ENCODE results near the gene PSME1. TPM values are rescaled to one million over a fixed set of nuclear protein-coding genes. Genes with fewer than 3 reads are reported as not detected.

Gene PSME1
- polyA plus RNA-seq, 1 donor from 2014 or later, result 55.8 TPM

DNA sequence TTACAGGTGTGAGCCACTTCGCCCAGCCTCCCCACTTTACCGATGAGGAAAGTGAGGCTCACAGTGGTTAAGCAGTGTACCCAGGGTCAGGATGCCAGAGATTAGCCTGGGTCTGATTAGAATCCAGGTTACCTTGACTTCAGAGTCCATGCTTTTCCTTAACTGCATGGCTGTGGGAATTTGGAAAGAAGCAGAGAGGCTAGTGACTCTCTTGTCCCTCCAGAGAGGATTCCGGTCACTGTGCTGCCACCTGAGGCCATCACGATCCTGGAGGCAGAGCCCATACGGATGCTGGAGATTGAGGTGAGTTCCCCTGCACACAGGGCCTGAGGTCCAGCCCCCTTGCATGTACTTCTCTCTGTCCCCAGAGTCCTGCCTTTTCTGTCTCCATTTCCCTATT is 40.6 kb downstream of the PSME1 start:
- H3K9me3 ChIP-seq (ENCODE audit: low read length), result no peaks in the 10 kb centered on the region
- no peaks in the 10 kb centered on the region for H3K27me3 ChIP-seq (ENCODE audit: insufficient read depth, low read depth, low read length)
- no peaks in the 10 kb centered on the region for H3K36me3 ChIP-seq (ENCODE audit: insufficient read depth, low read length)
- H3K9me2 ChIP-seq (ENCODE audit: insufficient read depth, low read length), result no peaks in the 10 kb centered on the region
- H3K4me3 ChIP-seq (ENCODE audit: low read length), result no peak overlapping the region
- H3K27ac ChIP-seq (ENCODE audit: low read length), result no peak overlapping the region
- no peaks in the 10 kb centered on the region for H3K79me2 ChIP-seq (replicated peaks; ENCODE audit: insufficient read depth, low read length)
- TF ChIP-seq, protein P1, sequence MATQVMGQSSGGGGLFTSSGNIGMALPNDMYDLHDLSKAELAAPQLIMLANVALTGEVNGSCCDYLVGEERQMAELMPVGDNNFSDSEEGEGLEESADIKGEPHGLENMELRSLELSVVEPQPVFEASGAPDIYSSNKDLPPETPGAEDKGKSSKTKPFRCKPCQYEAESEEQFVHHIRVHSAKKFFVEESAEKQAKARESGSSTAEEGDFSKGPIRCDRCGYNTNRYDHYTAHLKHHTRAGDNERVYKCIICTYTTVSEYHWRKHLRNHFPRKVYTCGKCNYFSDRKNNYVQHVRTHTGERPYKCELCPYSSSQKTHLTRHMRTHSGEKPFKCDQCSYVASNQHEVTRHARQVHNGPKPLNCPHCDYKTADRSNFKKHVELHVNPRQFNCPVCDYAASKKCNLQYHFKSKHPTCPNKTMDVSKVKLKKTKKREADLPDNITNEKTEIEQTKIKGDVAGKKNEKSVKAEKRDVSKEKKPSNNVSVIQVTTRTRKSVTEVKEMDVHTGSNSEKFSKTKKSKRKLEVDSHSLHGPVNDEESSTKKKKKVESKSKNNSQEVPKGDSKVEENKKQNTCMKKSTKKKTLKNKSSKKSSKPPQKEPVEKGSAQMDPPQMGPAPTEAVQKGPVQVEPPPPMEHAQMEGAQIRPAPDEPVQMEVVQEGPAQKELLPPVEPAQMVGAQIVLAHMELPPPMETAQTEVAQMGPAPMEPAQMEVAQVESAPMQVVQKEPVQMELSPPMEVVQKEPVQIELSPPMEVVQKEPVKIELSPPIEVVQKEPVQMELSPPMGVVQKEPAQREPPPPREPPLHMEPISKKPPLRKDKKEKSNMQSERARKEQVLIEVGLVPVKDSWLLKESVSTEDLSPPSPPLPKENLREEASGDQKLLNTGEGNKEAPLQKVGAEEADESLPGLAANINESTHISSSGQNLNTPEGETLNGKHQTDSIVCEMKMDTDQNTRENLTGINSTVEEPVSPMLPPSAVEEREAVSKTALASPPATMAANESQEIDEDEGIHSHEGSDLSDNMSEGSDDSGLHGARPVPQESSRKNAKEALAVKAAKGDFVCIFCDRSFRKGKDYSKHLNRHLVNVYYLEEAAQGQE (IDR thresholded peaks at IDR 0.05; ENCODE audit: borderline replicate concordance), result no peak
- TF ChIP-seq EZH2 (IDR thresholded peaks at IDR 0.05; ENCODE audit: borderline replicate concordance, insufficient read depth, low read length, poor library complexity, severe bottlenecking) (no peak), SMC3 (conservative IDR thresholded peaks at IDR 0.05; ENCODE audit: poor library complexity) (no peak), RAD21 (conservative IDR thresholded peaks at IDR 0.05) (no peak), TAF1 (IDR thresholded peaks at IDR 0.05; ENCODE audit: low read depth) (no peak), POLR2AphosphoS5 (IDR thresholded peaks at IDR 0.05) (no peak), MXI1 (conservative IDR thresholded peaks at IDR 0.05; ENCODE audit: poor library complexity, severe bottlenecking) (no peak), EP300 (conservative IDR thresholded peaks at IDR 0.05; ENCODE audit: poor library complexity, severe bottlenecking) (no peak)
- TF ChIP-seq, protein P2, sequence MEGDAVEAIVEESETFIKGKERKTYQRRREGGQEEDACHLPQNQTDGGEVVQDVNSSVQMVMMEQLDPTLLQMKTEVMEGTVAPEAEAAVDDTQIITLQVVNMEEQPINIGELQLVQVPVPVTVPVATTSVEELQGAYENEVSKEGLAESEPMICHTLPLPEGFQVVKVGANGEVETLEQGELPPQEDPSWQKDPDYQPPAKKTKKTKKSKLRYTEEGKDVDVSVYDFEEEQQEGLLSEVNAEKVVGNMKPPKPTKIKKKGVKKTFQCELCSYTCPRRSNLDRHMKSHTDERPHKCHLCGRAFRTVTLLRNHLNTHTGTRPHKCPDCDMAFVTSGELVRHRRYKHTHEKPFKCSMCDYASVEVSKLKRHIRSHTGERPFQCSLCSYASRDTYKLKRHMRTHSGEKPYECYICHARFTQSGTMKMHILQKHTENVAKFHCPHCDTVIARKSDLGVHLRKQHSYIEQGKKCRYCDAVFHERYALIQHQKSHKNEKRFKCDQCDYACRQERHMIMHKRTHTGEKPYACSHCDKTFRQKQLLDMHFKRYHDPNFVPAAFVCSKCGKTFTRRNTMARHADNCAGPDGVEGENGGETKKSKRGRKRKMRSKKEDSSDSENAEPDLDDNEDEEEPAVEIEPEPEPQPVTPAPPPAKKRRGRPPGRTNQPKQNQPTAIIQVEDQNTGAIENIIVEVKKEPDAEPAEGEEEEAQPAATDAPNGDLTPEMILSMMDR (IDR thresholded peaks at IDR 0.05; ENCODE audit: poor library complexity, severe bottlenecking), result no peak
- H3F3A ChIP-seq (ENCODE audit: insufficient read depth, low read length, poor library complexity, severe bottlenecking), result no peaks in the 10 kb centered on the region
- H3K4me2 ChIP-seq (ENCODE audit: low read length), result no peak overlapping the region
- H3K9ac ChIP-seq (ENCODE audit: low read length), result no peak overlapping the region
- no peak overlapping the region for H2AFZ ChIP-seq (ENCODE audit: low read depth, low read length)
- no peaks in the 10 kb centered on the region for H4K20me1 ChIP-seq (ENCODE audit: insufficient read depth)

DNA sequence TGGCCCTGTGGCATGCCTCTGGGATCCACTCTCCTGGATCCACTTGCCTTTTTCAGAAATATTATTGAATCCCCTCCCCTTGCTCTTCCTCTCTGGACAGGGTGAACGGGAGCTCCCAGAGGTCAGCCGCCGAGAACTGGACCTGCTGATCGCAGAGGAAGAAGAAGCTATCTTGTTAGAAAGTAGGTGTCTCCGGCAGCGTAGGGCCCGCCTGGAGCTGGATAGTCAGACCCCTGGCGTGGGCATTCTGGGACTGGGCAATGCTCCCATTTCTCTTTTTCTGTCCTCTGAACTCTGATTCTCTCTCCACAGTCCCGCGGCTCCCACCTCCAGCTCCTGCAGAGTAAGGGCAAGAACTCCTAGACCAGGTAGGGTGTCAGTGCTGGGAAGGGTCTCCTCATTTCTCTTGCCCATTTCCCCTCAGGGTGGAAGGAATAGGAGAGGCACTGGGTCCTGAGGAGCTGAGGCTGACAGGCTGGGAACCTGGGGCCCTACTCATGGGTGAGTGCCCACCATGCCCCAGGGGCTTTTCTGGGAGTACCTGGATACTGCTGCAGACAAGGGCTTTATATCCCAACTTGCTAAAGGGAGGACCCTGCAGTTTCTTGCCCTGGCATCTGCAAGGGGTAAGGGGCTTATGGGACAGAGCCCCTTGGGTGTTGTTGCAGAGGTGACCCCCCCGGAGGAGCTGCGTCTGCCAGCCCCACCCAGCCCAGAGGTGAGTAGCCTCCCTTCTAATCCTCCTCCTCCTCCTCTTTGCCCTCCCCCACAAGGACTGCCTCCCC is 41.2 kb downstream of the PSME1 start:
- TF ChIP-seq, protein P1 (IDR thresholded peaks at IDR 0.05; ENCODE audit: borderline replicate concordance), result no peak
- TF ChIP-seq SMC3 (conservative IDR thresholded peaks at IDR 0.05; ENCODE audit: poor library complexity) (no peak), RAD21 (conservative IDR thresholded peaks at IDR 0.05) (no peak), EZH2 (IDR thresholded peaks at IDR 0.05; ENCODE audit: borderline replicate concordance, insufficient read depth, low read length, poor library complexity, severe bottlenecking) (no peak), TAF1 (IDR thresholded peaks at IDR 0.05; ENCODE audit: low read depth) (no peak), MXI1 (conservative IDR thresholded peaks at IDR 0.05; ENCODE audit: poor library complexity, severe bottlenecking) (no peak), EP300 (conservative IDR thresholded peaks at IDR 0.05; ENCODE audit: poor library complexity, severe bottlenecking) (no peak), POLR2AphosphoS5 (IDR thresholded peaks at IDR 0.05) (no peak)
- TF ChIP-seq, protein P2 (IDR thresholded peaks at IDR 0.05; ENCODE audit: poor library complexity, severe bottlenecking), result no peak
- no peaks in the 10 kb centered on the region for H3F3A ChIP-seq (ENCODE audit: insufficient read depth, low read length, poor library complexity, severe bottlenecking)
- H2AFZ ChIP-seq (ENCODE audit: low read depth, low read length), result no peak overlapping the region
- no peak overlapping the region for H3K27ac ChIP-seq (ENCODE audit: low read length)
- no peaks in the 10 kb centered on the region for H3K9me2 ChIP-seq (ENCODE audit: insufficient read depth, low read length)
- no peaks in the 10 kb centered on the region for H3K36me3 ChIP-seq (ENCODE audit: insufficient read depth, low read length)
- no peaks in the 10 kb centered on the region for H3K27me3 ChIP-seq (ENCODE audit: insufficient read depth, low read depth, low read length)
- no peak overlapping the region for H3K4me2 ChIP-seq (ENCODE audit: low read length)
- no peak overlapping the region for H3K4me3 ChIP-seq (ENCODE audit: low read length)
- H3K9me3 ChIP-seq (ENCODE audit: low read length), result no peaks in the 10 kb centered on the region
- H3K9ac ChIP-seq (ENCODE audit: low read length), result no peak overlapping the region
- H3K79me2 ChIP-seq (replicated peaks; ENCODE audit: insufficient read depth, low read length), result no peaks in the 10 kb centered on the region
- H4K20me1 ChIP-seq (ENCODE audit: insufficient read depth), result no peaks in the 10 kb centered on the region

Measured in neural cell (in vitro differentiated cells).